KMS-11 (cell line): ENCODE data around the gene ZNF326.

Experiments used
- H2AFZ ChIP-seq: fragments of 200-600 bp; sonication (generic); 2 replicates; pipeline ENCODE4 v1.6.1; 2016; ENCODE audit warnings: antibody characterized with exemption, mixed run types, low read depth
- H3K27ac ChIP-seq: fragments of 200-600 bp; sonication (generic); 2 replicates; pipeline ENCODE4 v1.6.1; 2016; ENCODE audit warnings: mild to moderate bottlenecking, mixed run types
- H3K27me3 ChIP-seq: fragments of 200-600 bp; sonication (generic); 2 replicates; pipeline ENCODE4 v1.6.1; 2017; ENCODE audit warnings: mild to moderate bottlenecking, low read depth, mixed run types, moderate library complexity; ENCODE audit not compliant: insufficient read depth
- H3K36me3 ChIP-seq: fragments of 200-600 bp; sonication (generic); 2 replicates; pipeline ENCODE4 v1.6.1; 2017; ENCODE audit warnings: mild to moderate bottlenecking, mixed run types; ENCODE audit not compliant: insufficient read depth
- H3K4me1 ChIP-seq: fragments of 200-600 bp; sonication (generic); 2 replicates; pipeline ENCODE4 v1.6.1; 2016; ENCODE audit warnings: mild to moderate bottlenecking, low read depth, mixed run types; ENCODE audit not compliant: poor library complexity, severe bottlenecking
- H3K4me2 ChIP-seq: fragments of 200-600 bp; sonication (generic); 2 replicates; pipeline ENCODE4 v1.7.0; 2016; ENCODE audit warnings: mild to moderate bottlenecking, mixed run types
- H3K4me3 ChIP-seq: fragments of 200-600 bp; sonication (generic); IDR thresholded peaks from 2 replicates; pipeline ENCODE4 v1.6.1; 2017; ENCODE audit warnings: low read depth, low read length, mixed read lengths; ENCODE audit not compliant: insufficient read depth
- H3K79me2 ChIP-seq: fragments of 200-600 bp; sonication (generic); 2 replicates; pipeline ENCODE4 v1.6.1; 2016; ENCODE audit warnings: low read depth, mixed run types; ENCODE audit not compliant: insufficient read depth
- H3K9ac ChIP-seq: fragments of 200-600 bp; sonication (generic); 2 replicates; pipeline ENCODE4 v1.6.1; 2016; ENCODE audit warnings: mild to moderate bottlenecking, mixed run types
- H4K20me1 ChIP-seq: fragments of 200-600 bp; sonication (generic); 2 replicates; pipeline ENCODE4 v1.6.1; 2016; ENCODE audit warnings: mild to moderate bottlenecking, mixed run types; ENCODE audit not compliant: insufficient read depth
- TF ChIP-seq, protein P1 (sequence below): fragments of 200-600 bp; sonication (generic); conservative IDR thresholded peaks from 2 replicates; pipeline ENCODE4 v1.6.1; 2017; ENCODE audit warnings: low read depth, mild to moderate bottlenecking, antibody characterized with exemption, low read length, moderate library complexity, mixed read lengths

The ZNF326 gene

GRCh38 chr1:89973471-89974127 is 21.3 kb upstream of the ZNF326 start:
- H3K79me2 ChIP-seq: no peaks in the 10 kb centered on the region
- H2AFZ ChIP-seq: no peak overlapping the region
- H3K4me1 ChIP-seq: no peaks in the 10 kb centered on the region
- H4K20me1 ChIP-seq: no peaks in the 10 kb centered on the region
- no peaks in the 10 kb centered on the region for H3K36me3 ChIP-seq
- H3K4me2 ChIP-seq: no peak overlapping the region
- no peak overlapping the region for H3K4me3 ChIP-seq
- H3K27me3 ChIP-seq: no peaks in the 10 kb centered on the region
- H3K27ac ChIP-seq: no peak overlapping the region
- H3K9ac ChIP-seq: no peak overlapping the region
- TF ChIP-seq, protein P1, sequence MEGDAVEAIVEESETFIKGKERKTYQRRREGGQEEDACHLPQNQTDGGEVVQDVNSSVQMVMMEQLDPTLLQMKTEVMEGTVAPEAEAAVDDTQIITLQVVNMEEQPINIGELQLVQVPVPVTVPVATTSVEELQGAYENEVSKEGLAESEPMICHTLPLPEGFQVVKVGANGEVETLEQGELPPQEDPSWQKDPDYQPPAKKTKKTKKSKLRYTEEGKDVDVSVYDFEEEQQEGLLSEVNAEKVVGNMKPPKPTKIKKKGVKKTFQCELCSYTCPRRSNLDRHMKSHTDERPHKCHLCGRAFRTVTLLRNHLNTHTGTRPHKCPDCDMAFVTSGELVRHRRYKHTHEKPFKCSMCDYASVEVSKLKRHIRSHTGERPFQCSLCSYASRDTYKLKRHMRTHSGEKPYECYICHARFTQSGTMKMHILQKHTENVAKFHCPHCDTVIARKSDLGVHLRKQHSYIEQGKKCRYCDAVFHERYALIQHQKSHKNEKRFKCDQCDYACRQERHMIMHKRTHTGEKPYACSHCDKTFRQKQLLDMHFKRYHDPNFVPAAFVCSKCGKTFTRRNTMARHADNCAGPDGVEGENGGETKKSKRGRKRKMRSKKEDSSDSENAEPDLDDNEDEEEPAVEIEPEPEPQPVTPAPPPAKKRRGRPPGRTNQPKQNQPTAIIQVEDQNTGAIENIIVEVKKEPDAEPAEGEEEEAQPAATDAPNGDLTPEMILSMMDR: no peak

DNA sequence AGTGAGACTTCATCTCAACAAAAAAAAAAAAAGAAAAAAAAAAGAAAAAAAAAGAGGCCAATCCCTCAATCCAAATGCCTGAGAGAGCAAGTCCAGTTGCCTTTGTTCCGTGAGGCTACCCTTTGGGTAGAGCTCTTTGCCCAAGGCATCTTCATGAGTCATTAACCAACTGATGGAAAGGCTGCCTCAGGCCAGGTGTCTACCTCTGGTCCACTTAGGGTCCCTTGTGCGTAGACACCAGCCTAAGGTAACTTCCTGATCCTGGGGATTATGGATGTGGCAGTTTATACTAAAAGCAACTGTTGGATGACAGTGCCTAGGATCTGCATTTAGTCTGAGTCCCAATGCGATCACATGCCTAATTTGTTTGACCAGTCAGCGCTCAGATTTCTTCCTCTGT is 20.7 kb upstream of the ZNF326 start:
- Histone ChIP-seq H3K9ac (no peak overlapping the region), H3K4me1 (no peaks in the 10 kb centered on the region), H3K4me3 (no peak overlapping the region), H3K4me2 (no peak overlapping the region), H3K27me3 (no peaks in the 10 kb centered on the region), H3K36me3 (no peaks in the 10 kb centered on the region), H3K27ac (no peak overlapping the region), H3K79me2 (no peaks in the 10 kb centered on the region), H4K20me1 (no peaks in the 10 kb centered on the region), H2AFZ (no peak overlapping the region)
- TF ChIP-seq, protein P1: no peak

GRCh38 chr1:89974696-89975470 is 20.0 kb upstream of the ZNF326 start:
- H4K20me1 ChIP-seq: no peaks in the 10 kb centered on the region
- no peaks in the 10 kb centered on the region for H3K27me3 ChIP-seq
- no peaks in the 10 kb centered on the region for H3K79me2 ChIP-seq
- H2AFZ ChIP-seq: no peak overlapping the region
- TF ChIP-seq, protein P1: no peak
- no peak overlapping the region for H3K27ac ChIP-seq
- no peak overlapping the region for H3K4me2 ChIP-seq
- H3K9ac ChIP-seq: no peak overlapping the region
- H3K36me3 ChIP-seq: no peaks in the 10 kb centered on the region
- H3K4me1 ChIP-seq: no peaks in the 10 kb centered on the region
- H3K4me3 ChIP-seq: no peak overlapping the region

GRCh38 chr1:89975540-89976125 is 19.3 kb upstream of the ZNF326 start:
- no peaks in the 10 kb centered on the region for H3K27me3 ChIP-seq
- H3K27ac ChIP-seq: no peak overlapping the region
- no peaks in the 10 kb centered on the region for H3K36me3 ChIP-seq
- H4K20me1 ChIP-seq: no peaks in the 10 kb centered on the region
- no peak overlapping the region for H3K9ac ChIP-seq
- no peaks in the 10 kb centered on the region for H3K4me1 ChIP-seq
- no peak overlapping the region for H3K4me2 ChIP-seq
- H2AFZ ChIP-seq: no peak overlapping the region
- H3K4me3 ChIP-seq: no peak overlapping the region
- TF ChIP-seq, protein P1: no peak
- H3K79me2 ChIP-seq: no peaks in the 10 kb centered on the region
